Gastrocnemius medialis (tissue), 4 donors: ENCODE results near the gene DNAJB13. TPM values are rescaled to one million over a fixed set of nuclear protein-coding genes. Genes with fewer than 3 reads are reported as not detected.

Source experiments
- ATAC-seq, 2 donors: fragments of 150-250 bp; one replicate each; pipeline ENCODE4 v1.9.1; 2016
- DNase-seq, 2 donors: peaks; one replicate each; pipeline ENCODE4 v3.0.0-alpha.2; 2019
- H3K27ac ChIP-seq, 4 donors: fragments of 200-600 bp; sonication (generic); 1 replicate in 1 of 4; 2 replicates in 3 of 4; pipeline ENCODE4 v1.5.1; 2016 to 2018; ENCODE audit warnings: mild to moderate bottlenecking in 2 of 4, moderate library complexity in 1 of 4
- H3K27me3 ChIP-seq, 3 donors: fragments of 200-600 bp; sonication (generic) in 2 of 3; 1 replicate in 1 of 3; 2 replicates in 2 of 3; pipeline versions ENCODE4 v1.5.1 to v1.6.0; 2016 to 2019; ENCODE audit warnings: mild to moderate bottlenecking in 1 of 3, moderate library complexity in 1 of 3
- H3K36me3 ChIP-seq, 2 donors: fragments of 200-600 bp; sonication (generic) in 1 of 2; one replicate each; pipeline ENCODE4 v1.5.1; 2017 to 2018
- H3K4me1 ChIP-seq, 2 donors: fragments of 200-600 bp; sonication (generic) in 1 of 2; one replicate each; pipeline ENCODE4 v1.5.1; 2016 to 2017; ENCODE audit warnings: mild to moderate bottlenecking in 2 of 2
- H3K4me3 ChIP-seq, 4 donors: fragments of 200-600 bp; sonication (generic) in 3 of 4; 1 replicate in 1 of 4; 2 replicates in 3 of 4; pipeline ENCODE4 v1.5.1; 2016 to 2019; ENCODE audit warnings: mild to moderate bottlenecking in 2 of 4
- H3K9me3 ChIP-seq, 3 donors: fragments of 200-600 bp; sonication (generic) in 2 of 3; 1 replicate in 1 of 3; 2 replicates in 2 of 3; pipeline ENCODE4 v1.5.1; 2016 to 2019
- POLR2A ChIP-seq, 2 donors: fragments of 450-650 bp; IDR thresholded peaks; one replicate each; pipeline ENCODE4 v1.6.1; 2017; ENCODE audit warnings: antibody characterized with exemption in 2 of 2, mild to moderate bottlenecking in 2 of 2, moderate library complexity in 2 of 2
- in situ Hi-C, 4 donors: fragments of 200-750 bp; cut with MboI; loops; one replicate each; pipeline versions ENCODE4 v1.15.0 to v1.8.0; 2017; ENCODE audit warnings: low sequenced_read_pairs in 4 of 4
- intact Hi-C: fragments of 100-400 bp; cut with DNase I; formaldehyde crosslinking; loops from one replicate; pipeline ENCODE4 v1.15.1; 2023; ENCODE audit warnings: low total_unique reads
- total RNA-seq, 4 donors: library from RNA; depleted of rRNA; stranded (reverse); fragments of >200 nt; gene quantifications; one replicate each; pipeline versions ENCODE4 v1.1.0 to v1.2.3, GENCODE V29; 2016
- TF ChIP-seq, protein P1 (sequence below), 5 experiments: fragments of 450-650 bp in 3 of 5; fragments of 200-600 bp in 2 of 5; sonication (generic) in 2 of 5; IDR thresholded peaks in 4 of 5; conservative IDR thresholded peaks in 1 of 5; 1 replicate in 4 of 5; 2 replicates in 1 of 5; pipeline ENCODE4 v1.5.1; 2016 to 2019; ENCODE audit warnings: antibody characterized with exemption in 5 of 5, mild to moderate bottlenecking in 3 of 5, moderate library complexity in 3 of 5

The DNAJB13 gene
- total RNA-seq, 4 donors from 2014 or later, result not detected

DNA sequence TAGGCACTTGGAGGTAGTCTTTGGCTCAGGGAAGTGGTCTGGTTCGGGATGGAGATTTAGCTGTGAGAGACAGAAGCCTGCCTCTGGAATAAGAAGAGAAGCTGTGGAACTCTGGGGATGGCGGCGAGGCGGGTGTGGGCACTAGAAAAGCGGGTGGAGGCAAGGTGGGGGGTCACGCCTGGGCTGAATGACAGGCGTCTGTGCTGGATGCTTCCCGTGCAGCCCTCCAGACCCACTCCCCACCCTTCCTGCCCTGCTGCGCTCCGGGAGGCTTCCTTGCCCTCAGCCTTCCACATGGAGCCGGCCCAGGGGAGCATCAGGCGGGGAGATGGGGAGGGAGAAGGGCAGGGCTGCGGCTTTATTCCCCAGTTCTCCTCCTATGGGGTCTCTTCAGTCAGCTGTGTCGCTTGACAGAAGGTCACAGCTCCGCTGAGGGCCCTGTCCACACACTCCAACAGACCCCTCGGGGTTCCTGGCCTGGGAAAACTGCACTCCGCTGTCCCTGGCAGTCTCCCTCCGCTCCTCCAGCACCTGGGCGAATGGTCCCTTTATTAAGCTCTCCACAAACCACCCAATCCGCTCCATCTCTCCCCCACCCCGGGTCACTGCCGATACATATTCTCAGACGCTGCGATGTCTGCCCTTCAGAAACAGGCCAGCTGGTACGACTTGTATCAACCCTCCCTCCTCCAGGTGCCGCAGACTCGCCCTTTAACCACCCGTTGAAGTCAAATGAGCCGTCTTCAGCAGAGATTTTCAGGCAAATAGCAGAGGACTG, 6.2 kb downstream of the DNAJB13 start:
- Histone ChIP-seq H3K27ac (no peak overlapping the region), H3K4me1 (no peaks in the 10 kb centered on the region), H3K27me3 (peaks cover 0 to 2% (median 0%) of the 10 kb centered on the region in 3 donors), H3K36me3 (no peaks in the 10 kb centered on the region), H3K4me3 (no peak overlapping the region), H3K9me3 (no peaks in the 10 kb centered on the region)
- intact Hi-C loops (loop anchor here (10.0 kb wide), 1 partner anchor 518 kb away; no protein-coding TSS in a partner anchor), in situ Hi-C loops (no loop called here)
- no peak for ATAC-seq
- TF ChIP-seq POLR2A (IDR thresholded peaks at IDR 0.05), result no peak
- TF ChIP-seq, protein P1, sequence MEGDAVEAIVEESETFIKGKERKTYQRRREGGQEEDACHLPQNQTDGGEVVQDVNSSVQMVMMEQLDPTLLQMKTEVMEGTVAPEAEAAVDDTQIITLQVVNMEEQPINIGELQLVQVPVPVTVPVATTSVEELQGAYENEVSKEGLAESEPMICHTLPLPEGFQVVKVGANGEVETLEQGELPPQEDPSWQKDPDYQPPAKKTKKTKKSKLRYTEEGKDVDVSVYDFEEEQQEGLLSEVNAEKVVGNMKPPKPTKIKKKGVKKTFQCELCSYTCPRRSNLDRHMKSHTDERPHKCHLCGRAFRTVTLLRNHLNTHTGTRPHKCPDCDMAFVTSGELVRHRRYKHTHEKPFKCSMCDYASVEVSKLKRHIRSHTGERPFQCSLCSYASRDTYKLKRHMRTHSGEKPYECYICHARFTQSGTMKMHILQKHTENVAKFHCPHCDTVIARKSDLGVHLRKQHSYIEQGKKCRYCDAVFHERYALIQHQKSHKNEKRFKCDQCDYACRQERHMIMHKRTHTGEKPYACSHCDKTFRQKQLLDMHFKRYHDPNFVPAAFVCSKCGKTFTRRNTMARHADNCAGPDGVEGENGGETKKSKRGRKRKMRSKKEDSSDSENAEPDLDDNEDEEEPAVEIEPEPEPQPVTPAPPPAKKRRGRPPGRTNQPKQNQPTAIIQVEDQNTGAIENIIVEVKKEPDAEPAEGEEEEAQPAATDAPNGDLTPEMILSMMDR (IDR thresholded peaks at IDR 0.05 in 4 of 5, conservative IDR thresholded peaks at IDR 0.05 in 1 of 5), result no peak
- no peak for DNase-seq

GRCh38 chr11:73957654-73958361, 7.0 kb downstream of the DNAJB13 start:
- Histone ChIP-seq H3K9me3 (no peaks in the 10 kb centered on the region), H3K36me3 (no peaks in the 10 kb centered on the region), H3K4me1 (no peaks in the 10 kb centered on the region), H3K27ac (no peak overlapping the region), H3K27me3 (peaks cover 0 to 2% (median 0%) of the 10 kb centered on the region in 3 donors), H3K4me3 (no peak overlapping the region)
- DNase-seq (no peak), ATAC-seq (no peak)
- intact Hi-C loops (loop anchor here (10.0 kb wide), 1 partner anchor 517 kb away; no protein-coding TSS in a partner anchor), in situ Hi-C loops (no loop called here)
- TF ChIP-seq, protein P1 (IDR thresholded peaks at IDR 0.05 in 4 of 5, conservative IDR thresholded peaks at IDR 0.05 in 1 of 5), result no peak
- TF ChIP-seq POLR2A (IDR thresholded peaks at IDR 0.05), result no peak

- ATAC-seq (no peak), DNase-seq (peak in 1 of 2 donors; percentile 4)
- TF ChIP-seq, protein P1 (IDR thresholded peaks at IDR 0.05 in 4 of 5, conservative IDR thresholded peaks at IDR 0.05 in 1 of 5), result no peak
- no peak for TF ChIP-seq POLR2A (IDR thresholded peaks at IDR 0.05)
- no peak overlapping the region for H3K27ac ChIP-seq
- no peak overlapping the region for H3K4me3 ChIP-seq
- peaks cover 0 to 2% (median 0%) of the 10 kb centered on the region in 3 donors for H3K27me3 ChIP-seq
- no peaks in the 10 kb centered on the region for H3K36me3 ChIP-seq
- in situ Hi-C loops (no loop called here), intact Hi-C loops (loop anchor here (10.0 kb wide), 1 partner anchor 516 kb away; no protein-coding TSS in a partner anchor)
- H3K9me3 ChIP-seq, result no peaks in the 10 kb centered on the region
- H3K4me1 ChIP-seq, result peaks cover 0 to 4% of the 10 kb centered on the region in 2 donors
Measured at GRCh38 chr11:73958521-73959141, 7.8 kb downstream of the DNAJB13 start.

- Histone ChIP-seq H3K4me3 (no peak overlapping the region), H3K36me3 (no peaks in the 10 kb centered on the region), H3K27ac (no peak overlapping the region), H3K9me3 (no peaks in the 10 kb centered on the region), H3K4me1 (peaks cover 7 to 17% of the 10 kb centered on the region in 2 donors), H3K27me3 (peaks cover 0 to 2% (median 0%) of the 10 kb centered on the region in 3 donors)
- no peak for DNase-seq
- intact Hi-C loops (loop anchor here (10.0 kb wide), 2 partner anchors 263 to 633 kb away; partner anchors contain the start of gene POLD3), in situ Hi-C loops (loop anchor here in 1 of 4 donors (10.0 kb wide), 1 partner anchor 123 kb away; no protein-coding TSS in a partner anchor)
- TF ChIP-seq, protein P1 (IDR thresholded peaks at IDR 0.05 in 4 of 5, conservative IDR thresholded peaks at IDR 0.05 in 1 of 5), result no peak
- no peak for TF ChIP-seq POLR2A (IDR thresholded peaks at IDR 0.05)
- ATAC-seq, result no peak
Measured at GRCh38 chr11:73961321-73961720, 10.5 kb downstream of the DNAJB13 start.
